HUDEP-2 (cell line): ENCODE results near the gene UGDH.
A peak's percentile ranks its signal among the peaks of the same experiment; 100 is the strongest.
"Not testable (repeated sequence)": the region's sequence is repeated elsewhere in the genome, so short reads cannot be mapped to it uniquely, and the experiment has no call there.

Experiments
- DNase-seq, 76 experiments: peaks; one replicate each; lab custom pipeline; 2025; ENCODE audit not compliant: unreplicated experiment in 76 of 76; lab: John Stamatoyannopoulos, UW

The UGDH gene

DNA sequence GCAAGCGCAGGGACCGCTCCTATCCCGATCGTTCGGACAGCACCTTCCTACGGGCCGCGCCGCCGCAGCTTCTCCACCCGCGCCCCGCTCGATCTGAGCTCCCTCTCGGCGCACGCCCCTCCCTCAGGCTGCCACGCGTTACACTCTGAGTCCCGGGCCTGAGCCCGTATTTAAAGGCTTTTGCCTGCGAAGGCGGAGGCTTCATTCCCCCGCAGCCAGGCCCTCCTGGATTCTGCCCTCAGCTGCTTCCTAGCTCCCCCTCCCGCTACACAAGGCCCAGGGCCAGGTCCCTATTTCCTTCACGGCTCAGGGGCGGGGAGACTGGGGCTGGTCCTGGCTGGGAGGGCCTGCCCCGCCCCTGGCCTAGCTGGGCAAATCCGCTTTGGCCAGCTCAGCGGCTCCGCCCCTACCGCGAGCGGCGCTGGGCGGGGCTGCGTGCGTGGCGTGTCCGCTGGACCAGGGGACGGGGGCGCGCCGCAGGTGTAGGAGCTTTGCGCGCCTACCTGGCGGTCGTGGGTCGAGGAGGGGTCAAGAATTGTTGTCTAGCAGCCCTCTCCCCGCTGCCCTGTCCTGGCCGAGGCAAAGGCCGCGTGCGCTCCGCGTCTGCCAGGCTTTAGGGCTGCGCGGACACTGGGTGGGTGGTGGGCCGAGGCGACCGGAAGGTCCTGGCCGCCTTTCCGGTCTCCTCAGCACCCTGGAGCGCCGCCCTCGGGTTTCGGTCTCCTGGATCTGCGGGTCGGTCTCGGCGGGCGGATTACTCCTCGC, at the start of gene UGDH:
Gene UGDH (minus strand): TSS at position 144 of the 765 bp plus-strand sequence. CDS start 5,927 bp downstream, outside the sequence.
- peak in 75 of 76 experiments; percentile 31 to 93 (median 84) for DNase-seq

DNA sequence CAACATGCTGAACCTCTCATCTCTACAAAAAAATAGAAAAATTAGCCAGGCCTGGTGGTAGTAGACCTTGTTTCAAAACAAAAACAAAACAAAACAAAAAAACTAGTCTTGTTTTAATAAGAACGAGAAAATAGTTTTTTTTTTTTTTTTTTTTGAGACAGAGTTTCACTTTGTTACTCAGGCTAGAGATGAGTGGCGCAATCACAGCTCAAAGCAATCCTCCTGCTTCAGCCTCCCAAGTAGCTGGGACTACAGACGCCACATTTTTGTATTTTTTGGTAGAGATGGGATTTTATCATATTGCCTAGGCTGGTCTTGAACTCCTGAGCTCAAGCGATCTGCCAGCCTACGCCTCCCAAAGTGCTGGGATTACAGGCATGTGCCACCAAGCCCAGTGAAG, 47.7 kb upstream of the UGDH start:
- DNase-seq: no peak

DNA sequence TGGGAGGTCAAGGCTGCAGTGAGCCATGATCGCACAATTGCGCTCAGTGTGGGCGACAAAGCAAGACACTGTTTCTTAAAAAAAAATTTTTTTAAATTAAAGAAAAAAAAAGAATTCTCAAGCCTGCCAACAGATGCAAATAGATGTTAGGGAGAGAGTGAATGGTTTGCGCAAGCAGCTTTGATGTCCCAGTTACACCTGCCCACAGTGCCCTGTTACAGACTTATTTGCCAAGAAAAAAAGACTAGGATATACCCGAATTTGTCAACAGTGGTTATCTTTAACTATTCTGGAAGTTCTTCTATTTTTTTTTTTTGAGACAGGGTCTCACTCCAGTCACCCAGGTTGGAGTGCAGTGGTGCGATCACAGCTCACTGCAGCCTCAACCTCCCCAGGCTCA, 44.3 kb upstream of the UGDH start:
- no peak for DNase-seq

DNA sequence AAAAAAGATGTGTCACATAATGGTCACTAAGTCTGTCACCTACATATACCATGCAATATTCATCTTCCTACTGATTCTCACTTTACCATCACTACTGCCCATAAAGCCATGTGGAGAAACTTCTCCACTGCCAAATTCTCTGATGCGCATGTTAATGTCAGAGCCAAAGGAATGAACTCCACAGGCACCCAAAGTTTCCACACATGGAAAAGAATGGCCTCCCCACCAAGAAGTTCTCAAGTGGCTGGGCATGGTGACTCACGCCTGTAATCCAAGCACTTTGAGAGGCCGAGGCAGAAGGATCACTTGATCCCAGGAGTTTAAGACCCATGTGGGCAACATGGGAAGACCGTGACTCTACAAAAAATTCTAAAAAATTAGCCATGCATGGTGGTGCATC, 43.8 kb upstream of the UGDH start:
- no peak for DNase-seq

DNA sequence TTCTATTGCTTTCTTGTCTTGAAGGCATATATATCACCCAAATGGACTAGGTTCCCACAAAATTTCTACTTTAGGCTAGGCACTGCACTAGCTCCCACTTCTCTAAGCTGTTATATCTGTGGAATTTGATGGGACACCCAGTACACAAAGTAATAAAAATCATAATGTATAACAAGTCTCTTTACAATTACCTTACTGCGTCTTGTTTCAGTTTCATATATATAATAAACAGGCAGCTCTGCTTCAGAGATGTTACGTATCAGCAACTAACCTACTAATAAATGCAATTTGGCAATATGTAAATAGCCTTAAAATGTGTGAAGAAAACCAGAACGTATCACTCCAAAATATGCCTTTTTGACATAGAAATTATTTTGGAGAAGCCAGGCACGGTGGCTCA, 42.0 kb upstream of the UGDH start:
- DNase-seq: no peak

DNA sequence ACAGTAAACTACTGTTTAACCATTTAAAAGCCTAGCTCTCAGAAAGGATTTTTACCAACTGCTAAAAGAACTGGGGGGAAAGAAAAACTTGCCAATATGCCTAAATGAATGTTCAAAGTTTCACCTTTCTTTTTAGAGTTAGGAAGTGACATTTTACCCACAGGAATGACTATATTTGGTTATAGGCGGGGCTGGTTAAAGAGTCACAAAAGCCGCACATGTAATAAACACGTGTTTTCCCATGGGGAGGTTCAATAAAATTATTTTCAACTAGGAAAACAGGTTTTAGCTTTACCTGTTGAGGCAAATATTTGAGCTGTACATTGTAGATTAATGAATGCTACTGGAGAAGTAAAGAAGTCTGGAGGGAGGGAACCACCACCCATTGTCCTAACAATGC, 41.6 kb upstream of the UGDH start:
- no peak for DNase-seq

DNA sequence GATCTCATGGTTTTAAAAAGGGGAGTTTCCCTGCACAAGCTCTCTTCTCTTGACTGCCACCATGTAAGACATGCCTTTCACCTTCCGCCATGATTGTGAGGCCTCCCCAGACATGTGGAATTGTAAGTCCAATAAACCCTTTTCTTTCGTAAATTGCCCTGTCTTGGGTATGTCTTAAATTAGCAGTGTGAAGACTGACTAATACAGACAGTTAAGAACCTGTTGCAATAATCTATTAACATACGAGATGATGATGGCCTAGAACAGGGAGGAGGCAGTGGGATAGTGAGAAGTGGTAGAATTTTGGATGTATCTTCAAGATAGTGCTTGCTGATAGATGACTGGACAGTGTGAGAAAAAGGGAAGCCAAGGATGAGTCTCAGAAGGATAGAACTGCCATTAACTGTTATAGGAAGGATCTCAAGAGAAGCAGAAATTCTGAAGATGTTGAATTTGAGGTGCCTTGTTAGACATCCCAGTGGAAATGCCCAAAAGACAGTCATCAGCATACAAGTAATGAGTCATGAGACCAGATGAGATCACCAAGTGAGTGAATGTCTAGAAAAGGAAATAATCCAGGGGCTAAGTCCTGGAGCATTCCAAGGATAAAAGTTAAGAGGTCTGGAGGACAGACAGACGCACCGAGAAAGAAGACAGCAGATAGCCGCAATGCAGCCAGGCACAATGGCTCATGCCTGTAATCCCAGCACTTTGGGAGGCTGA, 38.8 kb upstream of the UGDH start:
- DNase-seq: no peak

DNA sequence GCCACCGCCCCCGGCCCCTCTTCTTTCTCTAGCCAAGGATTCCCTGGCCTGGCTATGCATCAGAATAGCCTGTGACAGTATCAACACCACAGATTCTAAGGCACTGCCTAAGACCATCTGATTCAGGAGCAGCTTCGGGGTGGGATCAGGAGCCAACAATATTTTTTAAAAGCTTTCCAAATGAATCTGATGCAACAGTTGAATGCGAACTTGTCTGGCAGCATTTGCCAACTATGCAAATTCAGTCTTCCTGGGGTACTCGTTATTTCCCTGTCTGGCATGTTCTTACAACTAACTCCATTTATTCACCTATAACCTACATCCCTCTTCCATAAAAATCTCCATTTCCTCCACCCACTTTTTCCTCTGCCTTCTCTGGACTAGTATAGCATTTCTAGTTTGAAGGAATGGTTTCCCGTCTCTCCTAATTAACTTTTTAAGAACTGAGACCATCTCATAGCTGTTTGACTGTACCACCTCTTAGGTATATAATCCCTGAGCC, 36.2 kb upstream of the UGDH start:
- DNase-seq: no peak

DNA sequence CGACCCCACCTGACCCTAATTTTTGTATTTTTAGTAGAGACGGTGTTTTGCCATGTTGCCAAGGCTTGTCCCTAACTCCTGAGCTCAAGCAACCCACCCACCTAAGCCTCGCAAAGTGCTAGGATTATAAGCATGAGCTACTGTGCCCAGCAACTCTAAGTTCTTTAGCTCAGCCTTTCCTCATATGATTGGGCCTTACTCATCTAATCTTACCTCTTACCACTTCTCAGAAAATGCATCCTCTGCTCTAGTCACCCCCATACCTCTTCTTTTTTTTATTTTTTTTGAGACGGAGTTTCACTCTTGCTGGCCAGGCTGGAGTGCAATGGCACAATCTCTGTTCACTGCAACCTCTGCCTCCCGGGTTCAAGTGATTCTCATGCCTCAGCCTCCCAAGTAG, 35.6 kb upstream of the UGDH start:
- no peak for DNase-seq

DNA sequence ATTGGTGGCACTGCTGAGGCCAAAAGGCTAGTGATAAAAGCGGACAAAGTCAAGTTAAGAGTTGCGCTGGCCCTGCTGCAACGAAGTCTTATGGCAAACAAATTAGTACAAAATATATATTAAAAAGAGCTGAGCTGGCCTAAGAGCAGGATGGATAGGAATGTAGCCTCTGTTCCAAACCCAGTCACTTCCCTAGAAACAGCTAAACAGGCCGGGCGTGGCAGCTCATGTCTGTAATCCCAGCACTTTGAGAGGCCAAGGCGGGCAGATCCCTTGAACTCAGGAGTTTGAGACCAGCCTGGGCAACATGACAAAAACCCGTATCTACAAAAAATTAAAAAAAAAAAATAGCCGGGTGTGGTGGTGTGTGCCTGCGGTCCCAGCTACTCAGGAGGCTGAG, 32.4 kb upstream of the UGDH start:
- DNase-seq: no peak

DNA sequence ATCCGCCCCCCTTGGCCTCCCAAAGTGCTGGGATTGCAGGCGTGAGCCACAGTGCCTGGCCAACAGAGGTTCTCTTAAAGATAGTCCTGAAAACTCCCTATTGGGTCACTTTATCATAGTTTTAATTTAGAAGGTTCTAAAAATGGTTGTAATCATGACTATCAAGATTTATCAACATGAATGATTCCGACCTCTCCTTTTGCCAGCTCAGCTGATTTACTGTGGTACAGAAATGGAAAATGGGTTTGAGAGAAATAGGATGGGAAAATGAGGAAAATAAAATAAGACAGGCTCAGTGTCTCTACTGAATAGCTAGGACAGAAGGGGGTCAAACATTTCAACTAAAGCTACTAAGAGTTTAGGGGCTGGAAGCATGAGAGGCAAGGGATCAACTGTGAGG, 28.2 kb upstream of the UGDH start:
- DNase-seq: no peak

DNA sequence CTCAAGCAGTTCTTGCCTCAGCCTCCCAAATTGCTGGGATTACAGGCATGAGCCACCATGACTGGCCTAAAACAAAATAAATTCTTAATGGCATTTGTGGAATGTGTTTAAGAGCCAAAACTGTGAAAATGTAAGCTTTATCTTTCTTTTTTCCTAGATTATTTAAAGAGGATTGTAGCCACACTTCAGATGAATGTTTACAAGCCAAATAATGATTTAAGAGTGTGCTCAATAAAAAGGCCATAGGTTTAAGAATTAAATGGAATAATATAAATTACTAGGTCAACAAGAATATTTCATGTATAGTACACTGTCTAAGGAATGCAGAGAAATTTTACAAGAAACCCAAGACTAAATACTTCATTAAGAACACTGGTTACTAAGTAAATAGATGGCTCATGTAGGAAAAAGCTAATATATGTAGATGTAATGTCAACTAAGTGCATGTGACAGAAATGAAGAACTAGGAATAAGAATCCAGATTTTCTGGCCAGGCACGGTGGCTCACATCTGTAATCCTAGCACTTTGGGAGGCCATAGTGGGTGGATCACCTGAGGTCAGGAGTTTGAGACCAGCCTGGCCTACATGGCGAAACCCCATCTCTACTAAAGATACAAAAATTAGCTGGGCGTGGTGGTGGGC, 21.3 kb upstream of the UGDH start:
- DNase-seq: no peak

DNA sequence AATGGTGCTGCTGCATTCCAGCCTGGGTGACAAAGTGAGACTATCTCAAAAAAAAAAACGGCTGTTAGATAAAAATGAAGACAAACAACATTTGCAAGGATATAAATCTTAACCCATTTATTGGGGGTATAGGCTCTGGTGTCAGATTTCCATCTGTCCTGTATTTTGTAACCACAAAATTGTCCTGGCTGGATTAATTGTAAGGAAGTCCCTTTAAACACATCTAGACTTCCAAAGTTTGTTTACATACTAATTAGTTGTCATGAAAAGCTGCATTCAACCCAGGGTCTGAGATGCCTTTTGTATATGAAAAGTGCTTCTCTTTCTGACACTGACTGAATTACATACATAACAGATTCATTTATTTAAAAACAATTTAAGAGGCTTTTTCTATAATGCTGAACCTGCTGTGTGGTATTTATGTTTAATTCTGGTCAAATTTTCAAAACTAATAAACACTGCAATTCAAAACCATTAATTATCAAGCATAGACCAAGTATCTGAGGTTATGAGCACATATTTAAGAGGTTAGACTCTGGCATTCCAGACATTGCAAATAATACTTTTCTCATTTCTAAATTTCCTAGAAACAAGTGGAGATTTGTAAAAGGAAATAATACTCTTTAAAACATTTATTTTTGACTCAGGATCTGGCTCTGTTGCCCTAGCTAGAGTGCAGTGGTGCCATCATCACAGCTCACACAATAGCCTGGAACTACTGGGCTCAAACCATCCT, 17.5 kb upstream of the UGDH start:
- no peak for DNase-seq

DNA sequence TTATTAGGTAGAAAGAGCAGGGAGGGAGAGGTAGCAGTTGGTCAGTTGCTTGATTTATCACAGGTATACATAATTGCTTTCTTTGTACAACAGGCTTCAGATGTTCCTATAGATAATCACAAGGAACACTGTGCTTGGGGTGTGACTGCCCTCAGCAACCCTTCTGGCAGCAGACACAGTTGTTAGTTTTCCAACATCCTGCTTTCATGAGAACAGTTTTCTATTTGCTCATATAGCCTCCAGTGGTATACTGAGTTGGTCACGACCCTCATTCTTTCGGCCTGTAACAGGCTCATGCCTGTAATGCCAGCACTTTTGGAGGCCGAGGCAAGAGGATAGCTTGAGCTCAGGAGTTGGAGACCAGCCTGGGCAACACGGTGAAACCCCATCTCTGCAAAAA, 16.8 kb upstream of the UGDH start:
- peak in 1 of 76 experiments; percentile 8 for DNase-seq

DNA sequence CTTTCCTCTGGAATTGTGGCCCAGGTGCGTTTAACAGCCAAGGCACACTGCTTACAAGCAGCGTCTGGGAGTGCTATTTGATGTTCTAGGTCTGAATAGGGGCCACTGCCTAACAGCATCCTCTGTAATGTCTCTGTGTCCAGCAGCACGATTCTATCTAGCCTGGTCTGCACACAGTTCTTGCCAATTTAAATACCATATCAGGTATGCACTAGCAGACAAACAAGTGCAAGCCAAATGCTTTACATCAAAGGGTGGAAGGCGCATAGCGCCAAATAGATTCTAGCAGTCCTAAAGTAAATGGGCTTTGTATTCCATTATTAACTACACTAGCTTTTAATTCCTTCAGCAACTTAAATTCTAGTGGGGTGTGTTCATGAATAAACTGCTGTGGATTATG, 15.8 kb upstream of the UGDH start:
- no peak for DNase-seq

DNA sequence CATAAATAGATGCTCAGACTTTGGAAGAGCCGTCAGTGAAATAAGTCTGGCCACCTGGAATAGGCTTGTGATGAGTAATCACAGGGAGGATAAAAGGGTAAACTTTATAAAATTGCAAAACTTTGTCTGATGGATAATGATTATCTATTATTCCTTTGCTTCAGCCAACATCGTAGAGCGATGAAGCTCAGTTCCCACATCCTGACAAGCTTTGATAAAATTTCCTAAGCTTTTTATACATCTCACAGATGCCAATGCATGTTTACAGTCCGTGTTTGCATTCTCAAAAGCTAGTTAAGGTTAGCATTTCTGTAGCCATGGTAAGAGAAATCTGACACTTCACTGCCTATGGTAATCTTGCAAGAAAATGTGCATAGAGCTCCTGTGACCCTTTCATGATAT, 15.4 kb upstream of the UGDH start:
- DNase-seq: no peak

DNA sequence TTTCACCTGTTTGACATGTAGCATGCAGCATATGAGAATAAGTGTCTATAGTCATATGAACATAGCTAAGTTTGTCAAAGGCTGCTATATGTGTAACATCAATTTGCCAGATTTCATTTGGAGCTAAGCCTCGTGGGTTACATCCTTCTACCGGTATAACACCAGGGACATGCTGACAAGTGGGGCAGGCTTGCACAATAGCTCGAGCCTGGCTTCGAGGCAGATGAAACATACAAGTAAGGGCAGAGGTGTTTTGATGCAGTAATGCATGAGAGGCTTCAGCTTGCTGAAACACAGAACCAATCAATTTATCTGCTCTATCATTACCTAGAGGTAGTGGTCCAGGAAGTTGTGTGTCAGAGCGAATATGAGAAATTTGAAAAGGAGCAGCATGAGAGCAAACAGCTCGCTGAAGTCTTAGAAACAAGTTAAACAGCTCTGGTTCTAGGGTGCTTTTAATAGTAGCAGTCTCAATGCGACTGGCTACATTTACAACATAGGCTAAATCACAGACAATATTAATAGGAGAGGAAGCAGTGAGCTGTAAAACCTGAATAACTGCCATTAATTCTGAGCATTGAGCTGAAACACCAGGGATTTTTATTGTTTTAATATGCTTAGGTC, 14.9 kb upstream of the UGDH start:
- no peak for DNase-seq

DNA sequence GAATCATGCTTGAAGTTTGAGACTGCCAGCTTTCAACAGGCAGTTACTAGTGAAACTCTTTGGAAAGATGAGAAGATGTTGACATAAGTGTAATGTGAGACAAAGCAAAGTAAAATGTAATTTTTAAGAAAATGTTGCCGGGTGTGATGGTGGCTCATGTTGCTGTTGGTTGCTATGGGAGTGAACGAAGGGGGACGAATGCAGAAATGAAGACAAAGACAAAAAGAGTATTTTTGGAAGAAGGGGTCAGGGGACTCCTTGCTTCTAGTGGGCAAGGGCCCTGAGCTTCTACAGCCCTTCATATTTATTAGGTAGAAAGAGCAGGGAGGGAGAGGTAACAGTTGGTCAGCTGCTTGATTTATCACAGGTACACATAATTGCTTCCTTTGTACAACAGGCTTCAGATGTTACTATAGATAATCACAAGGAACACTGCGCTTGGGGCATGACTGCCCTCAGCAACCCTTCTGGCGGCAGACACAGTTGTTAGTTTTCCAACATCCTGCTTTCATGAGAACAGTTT, 11.9 kb upstream of the UGDH start:
- peak in 2 of 76 experiments; percentile 1 to 4 for DNase-seq

DNA sequence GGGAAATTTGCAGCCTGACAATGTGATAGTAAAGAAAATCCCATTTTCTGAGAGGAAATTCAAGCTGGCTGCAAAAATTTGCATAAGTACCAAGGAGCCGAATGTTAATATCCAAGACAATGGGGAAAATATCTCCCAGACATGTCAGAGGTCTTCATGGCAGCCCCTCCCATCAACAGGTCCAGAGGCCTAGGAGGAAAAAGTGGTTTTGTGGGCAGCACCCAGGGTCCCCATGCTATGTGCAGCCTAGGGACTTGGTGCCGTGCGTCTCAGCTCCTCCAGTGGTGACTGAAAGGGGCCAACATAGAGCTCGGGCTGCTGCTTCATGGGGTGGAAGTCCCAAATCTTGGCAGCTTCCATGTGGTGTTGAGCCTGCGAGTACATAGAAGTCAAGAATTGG, 6.3 kb upstream of the UGDH start:
- DNase-seq: no peak

DNA sequence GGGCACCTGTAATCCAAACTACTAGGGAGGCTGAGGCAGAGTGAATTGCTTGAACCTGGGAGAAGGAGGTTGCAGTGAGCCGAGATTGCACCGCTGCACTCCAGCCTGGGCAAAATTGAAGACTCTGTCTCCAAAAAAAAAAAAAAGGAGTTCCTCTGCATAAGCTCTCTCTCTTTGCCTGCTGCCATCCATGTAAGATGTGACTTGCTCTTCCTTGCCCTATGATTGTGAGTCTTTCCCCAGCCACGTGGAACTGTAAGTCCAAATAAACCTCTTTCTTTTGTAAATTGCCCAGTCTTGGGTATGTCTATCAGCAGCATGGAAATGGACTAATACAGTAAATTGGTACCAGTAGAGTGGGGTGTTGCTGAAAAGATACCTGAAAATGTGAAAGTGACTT, 5.0 kb upstream of the UGDH start:
- DNase-seq: not testable (repeated sequence)
